Measurements from ENCODE around the gene TTC39B.
"Not testable (repeated sequence)": the region's sequence is repeated elsewhere in the genome, so short reads cannot be mapped to it uniquely, and the experiment has no call there.

Gene TTC39B

GRCh38 chr9:15346837-15347236, 39.8 kb upstream of the TTC39B start:
- no peak overlapping the region for H3K4me3 ChIP-seq (ENCODE audit: control insufficient read depth, low read depth, low read length)
- TF ChIP-seq CTCF (conservative IDR thresholded peaks at IDR 0.05; ENCODE audit: control insufficient read depth, insufficient read depth, low read depth, low read length) = no peak
- DNase-seq (ENCODE audit: low read depth) = no peak

GRCh38 chr9:15344191-15344590, 37.2 kb upstream of the TTC39B start:
- no peak for DNase-seq (ENCODE audit: low read depth)
- TF ChIP-seq CTCF (conservative IDR thresholded peaks at IDR 0.05; ENCODE audit: control insufficient read depth, insufficient read depth, low read depth, low read length) = no peak
- H3K4me3 ChIP-seq (ENCODE audit: control insufficient read depth, low read depth, low read length) = no peak overlapping the region

- DNase-seq (ENCODE audit: low read depth) = no peak
- TF ChIP-seq CTCF (conservative IDR thresholded peaks at IDR 0.05; ENCODE audit: control insufficient read depth, insufficient read depth, low read depth, low read length) = no peak
- no peak overlapping the region for H3K4me3 ChIP-seq (ENCODE audit: control insufficient read depth, low read depth, low read length)
Measured at GRCh38 chr9:15333376-15333881, 26.4 kb upstream of the TTC39B start.

- TF ChIP-seq CTCF (conservative IDR thresholded peaks at IDR 0.05; ENCODE audit: control insufficient read depth, insufficient read depth, low read depth, low read length) = no peak
- no peak for DNase-seq (ENCODE audit: low read depth)
- H3K4me3 ChIP-seq (ENCODE audit: control insufficient read depth, low read depth, low read length) = no peak overlapping the region
Measured at GRCh38 chr9:15332939-15333338, 25.9 kb upstream of the TTC39B start.

GRCh38 chr9:15329539-15330109, 22.6 kb upstream of the TTC39B start:
- H3K4me3 ChIP-seq (ENCODE audit: control insufficient read depth, low read depth, low read length) = no peak overlapping the region
- no peak for DNase-seq (ENCODE audit: low read depth)
- TF ChIP-seq CTCF (conservative IDR thresholded peaks at IDR 0.05; ENCODE audit: control insufficient read depth, insufficient read depth, low read depth, low read length) = no peak

GRCh38 chr9:15328946-15329345, 21.9 kb upstream of the TTC39B start:
- no peak overlapping the region for H3K4me3 ChIP-seq (ENCODE audit: control insufficient read depth, low read depth, low read length)
- no peak for DNase-seq (ENCODE audit: low read depth)
- no peak for TF ChIP-seq CTCF (conservative IDR thresholded peaks at IDR 0.05; ENCODE audit: control insufficient read depth, insufficient read depth, low read depth, low read length)

- not testable (repeated sequence) for DNase-seq (ENCODE audit: low read depth); H3K4me3 ChIP-seq (ENCODE audit: control insufficient read depth, low read depth, low read length)
Measured at GRCh38 chr9:15322695-15323094, 15.7 kb upstream of the TTC39B start.

GRCh38 chr9:15319661-15320060, 12.6 kb upstream of the TTC39B start:
- not testable (repeated sequence) for DNase-seq (ENCODE audit: low read depth); H3K4me3 ChIP-seq (ENCODE audit: control insufficient read depth, low read depth, low read length)

All from fibroblast of mammary gland (primary cell).